GM11168 (cell line): ENCODE results near the gene TRIM13.

Source experiments
- in situ Hi-C: fragments of 300-500 bp; cut with MboI; formaldehyde crosslinking; loops from one replicate; pipeline ENCODE4 v1.12.0; 2022; ENCODE audit warnings: low sequenced_read_pairs; ENCODE audit not compliant: unreplicated experiment

Gene TRIM13

DNA sequence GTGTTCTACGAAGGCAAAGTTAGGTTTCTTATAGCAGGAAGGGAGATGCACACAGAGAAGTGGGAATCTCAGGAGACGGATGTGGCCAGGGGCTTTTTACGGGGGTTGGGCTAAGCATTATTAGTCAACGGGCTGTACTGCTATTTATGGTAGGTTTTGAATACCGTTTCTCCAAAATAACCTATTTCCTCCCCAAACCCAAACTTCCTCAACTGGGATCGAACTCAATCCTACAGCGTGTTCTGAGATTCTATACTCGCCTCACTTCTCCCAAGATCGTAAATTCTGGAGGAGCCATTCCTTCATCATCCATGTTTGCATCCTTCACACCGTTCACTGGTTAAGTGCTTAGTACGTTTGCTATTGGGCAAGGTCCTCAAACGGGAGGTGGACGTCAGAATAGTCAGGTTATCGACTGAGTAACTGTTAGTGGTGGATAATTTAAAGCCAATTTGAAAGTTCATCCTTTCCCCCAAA is 1.2 kb upstream of the TRIM13 start:
- in situ Hi-C loops, result loop anchor here (25.0 kb wide), 2 partner anchors 367 to 1067 kb away; no protein-coding TSS in a partner anchor

DNA sequence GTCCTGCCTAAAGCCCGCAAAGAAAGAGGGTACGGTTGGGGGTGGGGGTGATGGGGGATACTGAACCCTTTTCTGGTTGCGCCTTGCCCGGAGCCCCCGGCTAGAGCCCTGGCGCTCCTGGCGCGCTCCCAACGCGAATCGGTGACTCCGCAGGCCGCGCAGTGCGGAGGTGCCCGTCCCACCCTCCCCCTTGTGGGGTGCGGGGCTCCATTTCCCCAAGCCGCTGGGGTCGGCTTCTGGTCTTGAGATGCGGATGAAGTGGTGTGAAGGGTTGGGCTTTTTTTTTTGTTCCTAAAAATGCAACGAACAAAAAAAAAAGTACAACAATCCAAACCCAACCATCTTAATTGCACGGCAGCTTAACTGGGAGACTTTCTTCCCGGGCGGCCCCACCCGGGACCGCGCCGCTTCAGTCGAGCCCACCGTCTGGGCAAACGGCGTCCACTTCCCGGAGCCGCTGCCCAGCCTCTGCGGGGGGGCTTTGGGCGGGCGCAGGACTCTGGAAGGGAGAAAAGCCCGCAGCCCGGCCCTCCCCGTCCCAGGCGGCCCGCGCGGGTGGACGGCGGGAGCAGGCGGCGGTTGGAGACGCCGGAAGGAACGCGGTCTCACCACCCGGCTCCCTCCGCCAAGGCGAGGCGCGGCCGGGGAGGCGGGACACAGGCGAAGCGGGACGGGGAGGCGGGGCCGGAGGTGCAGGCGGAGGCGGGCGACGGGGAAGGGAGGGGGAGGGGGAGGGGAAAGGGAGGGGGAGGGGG is 504 bp upstream of the TRIM13 start:
- in situ Hi-C loops, result loop anchor here (25.0 kb wide), 2 partner anchors 366 to 1066 kb away; no protein-coding TSS in a partner anchor

GRCh38 chr13:49997955-49998354 is 1.1 kb downstream of the TRIM13 start:
- in situ Hi-C loops, result loop anchor here (25.0 kb wide), 2 partner anchors 364 to 1064 kb away; no protein-coding TSS in a partner anchor

DNA sequence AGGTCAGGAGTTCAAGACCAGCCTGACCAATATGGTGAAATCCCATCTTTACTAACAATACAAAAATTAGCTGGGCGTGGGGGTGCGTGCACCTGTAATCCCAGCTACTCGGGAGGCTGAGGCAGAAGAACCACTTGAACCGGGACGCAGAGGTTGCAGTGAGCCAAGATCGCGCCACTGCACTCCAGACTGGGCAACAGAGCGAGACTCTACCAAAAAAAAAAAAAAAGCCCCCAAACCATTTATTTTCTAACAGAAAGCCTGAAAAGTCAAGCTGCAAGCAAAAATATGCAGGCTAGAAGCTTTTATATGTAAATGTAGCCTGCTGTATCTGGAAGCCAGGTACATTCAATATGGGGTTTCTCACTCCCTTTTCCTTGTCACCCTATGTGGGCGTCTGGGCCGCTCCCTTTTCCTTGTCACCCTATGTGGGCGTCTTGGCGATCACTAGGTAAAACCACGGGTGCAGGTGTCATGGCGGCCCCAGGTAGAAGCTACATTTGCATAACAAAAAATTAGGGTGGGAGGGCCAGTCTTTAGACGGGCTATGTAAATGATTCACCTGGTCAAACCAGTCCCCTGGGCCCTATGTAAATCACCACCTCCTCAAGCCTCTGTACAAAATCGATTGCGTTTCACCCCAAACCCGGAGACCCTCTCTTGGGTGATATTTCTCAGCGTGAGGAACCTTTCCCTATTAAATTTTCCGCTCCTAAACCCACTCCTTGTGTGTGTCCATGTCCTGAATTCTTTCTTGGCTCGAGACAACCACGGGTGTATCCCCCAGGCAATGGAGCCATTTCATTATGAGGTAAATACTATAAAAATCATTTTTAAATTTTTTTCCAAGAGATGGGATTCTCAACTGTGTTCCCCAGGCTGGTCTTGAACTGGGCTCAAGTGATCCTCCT is 2.1 kb downstream of the TRIM13 start:
- in situ Hi-C loops, result loop anchor here (25.0 kb wide), 2 partner anchors 363 to 1063 kb away; no protein-coding TSS in a partner anchor

DNA sequence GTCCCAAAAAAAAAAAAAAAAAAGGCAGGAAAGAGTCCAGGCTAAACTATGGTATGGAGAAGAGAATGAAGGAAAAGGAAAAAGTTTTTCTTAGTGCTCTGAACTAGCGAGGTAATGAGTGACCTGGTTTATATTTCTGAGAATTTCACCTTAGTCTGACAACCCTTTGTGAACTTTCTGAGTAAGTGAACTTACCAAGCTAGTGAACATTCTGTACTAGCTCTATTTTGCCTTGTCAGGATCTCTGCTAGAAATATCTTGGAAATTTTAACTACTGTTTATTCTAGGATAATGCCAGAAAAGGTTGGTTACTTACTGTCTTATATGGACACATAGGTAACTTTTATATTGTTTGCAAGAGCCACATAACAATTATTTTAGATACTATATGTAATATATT is 4.4 kb downstream of the TRIM13 start:
- in situ Hi-C loops, result loop anchor here (25.0 kb wide), 1 partner anchor 911 kb away; the partner anchor contains the start of gene RNASEH2B

DNA sequence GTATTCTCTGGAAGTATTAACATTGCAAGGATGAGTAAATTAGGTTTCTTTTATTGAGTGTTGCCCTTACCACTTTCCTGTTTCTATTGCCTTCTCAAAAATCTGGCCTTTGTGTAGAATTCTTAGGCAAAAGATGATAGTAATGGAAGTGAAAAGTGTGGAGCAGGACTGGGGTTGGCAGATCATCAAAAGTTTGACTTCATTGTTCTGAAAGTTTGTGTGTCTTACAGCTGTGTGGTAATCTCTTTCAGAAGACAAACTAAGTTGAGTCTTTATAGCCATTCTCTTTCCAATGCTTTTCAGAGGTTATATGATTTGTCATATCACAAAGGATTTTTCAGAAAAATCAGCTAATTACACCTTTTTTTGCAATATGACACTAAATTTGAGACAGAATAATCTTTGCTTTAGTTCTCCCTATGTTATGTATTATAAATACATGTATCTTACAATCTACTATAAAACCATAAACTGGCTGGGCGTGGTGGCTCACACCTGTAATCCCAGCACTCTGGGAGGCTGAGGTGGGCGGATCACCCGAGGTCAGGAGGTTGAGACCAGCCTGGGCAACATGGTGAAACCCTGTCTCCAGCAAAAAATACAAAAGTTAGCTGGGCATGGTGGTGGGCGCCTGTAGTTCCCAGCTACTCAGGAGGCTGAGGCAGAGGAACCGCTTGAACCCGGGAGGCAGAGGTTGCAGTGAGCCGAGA is 9.7 kb downstream of the TRIM13 start:
- in situ Hi-C loops, result loop anchor here (25.0 kb wide), 1 partner anchor 906 kb away; the partner anchor contains the start of gene RNASEH2B

DNA sequence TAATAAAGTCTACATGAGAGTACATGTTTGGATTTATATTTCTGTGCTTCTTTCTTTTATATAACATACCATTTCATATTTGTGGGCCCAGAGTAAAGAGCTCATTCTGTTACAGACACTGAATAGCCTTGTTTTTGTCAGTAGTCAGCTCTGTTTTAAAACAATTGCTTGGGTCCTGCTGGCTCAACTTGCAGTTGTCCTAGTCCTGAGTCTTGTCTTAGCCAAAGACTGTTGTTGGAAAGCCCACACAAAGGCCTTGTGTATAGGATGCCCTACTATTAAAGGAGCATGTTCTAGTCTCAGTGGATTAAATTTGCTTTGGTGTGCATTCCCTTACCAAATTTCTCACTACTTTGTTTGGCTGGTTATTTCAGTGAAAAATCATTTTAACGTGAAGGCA is 14.6 kb downstream of the TRIM13 start:
- in situ Hi-C loops, result loop anchor here (25.0 kb wide), 1 partner anchor 901 kb away; the partner anchor contains the start of gene RNASEH2B

- in situ Hi-C loops, result loop anchor here (25.0 kb wide), 1 partner anchor 900 kb away; the partner anchor contains the start of gene RNASEH2B
These were observed 15.7 kb downstream of the TRIM13 start for GRCh38 chr13:50012396-50013169.

DNA sequence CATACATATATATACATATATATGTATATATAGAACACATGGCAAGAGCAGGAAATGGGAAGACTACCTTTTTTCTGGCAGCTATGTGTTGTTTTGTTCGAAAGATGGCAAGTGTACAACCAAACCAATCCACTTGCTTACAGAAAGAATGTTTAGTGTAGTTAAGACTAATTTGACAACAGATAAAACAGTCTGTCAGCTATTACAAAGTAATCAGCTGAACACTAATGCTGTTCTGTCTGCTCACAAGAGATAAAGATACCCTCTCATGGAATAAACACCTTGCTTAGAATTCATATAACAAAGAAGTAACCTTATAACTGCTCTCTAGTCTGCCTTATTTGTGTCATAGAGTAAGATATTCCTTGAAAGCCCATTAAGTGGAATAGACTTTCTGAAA is 17.5 kb downstream of the TRIM13 start:
- in situ Hi-C loops, result loop anchor here (25.0 kb wide), 1 partner anchor 898 kb away; the partner anchor contains the start of gene RNASEH2B

GRCh38 chr13:50015258-50015657 is 18.4 kb downstream of the TRIM13 start, which contains the start of gene KCNRG:
Gene KCNRG, plus strand, starts transcription at chr13:50015444. Its CDS starts 50 bp downstream, at chr13:50015494.
- in situ Hi-C loops, result loop anchor here (25.0 kb wide), 1 partner anchor 897 kb away; the partner anchor contains the start of gene RNASEH2B

DNA sequence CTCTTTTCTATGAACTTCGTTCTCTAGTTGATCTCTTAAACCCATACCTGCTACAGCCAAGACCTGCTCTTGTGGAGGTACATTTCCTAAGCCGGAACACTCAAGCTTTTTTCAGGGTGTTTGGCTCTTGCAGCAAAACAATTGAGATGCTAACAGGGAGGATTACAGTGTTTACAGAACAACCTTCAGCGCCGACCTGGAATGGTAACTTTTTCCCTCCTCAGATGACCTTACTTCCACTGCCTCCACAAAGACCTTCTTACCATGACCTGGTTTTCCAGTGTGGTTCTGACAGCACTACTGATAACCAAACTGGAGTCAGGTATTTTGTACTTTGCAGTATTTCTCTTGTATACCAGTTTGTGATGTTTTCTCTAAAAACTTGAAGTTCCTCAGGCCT is 18.9 kb downstream of the TRIM13 start:
- in situ Hi-C loops, result loop anchor here (25.0 kb wide), 1 partner anchor 897 kb away; the partner anchor contains the start of gene RNASEH2B

DNA sequence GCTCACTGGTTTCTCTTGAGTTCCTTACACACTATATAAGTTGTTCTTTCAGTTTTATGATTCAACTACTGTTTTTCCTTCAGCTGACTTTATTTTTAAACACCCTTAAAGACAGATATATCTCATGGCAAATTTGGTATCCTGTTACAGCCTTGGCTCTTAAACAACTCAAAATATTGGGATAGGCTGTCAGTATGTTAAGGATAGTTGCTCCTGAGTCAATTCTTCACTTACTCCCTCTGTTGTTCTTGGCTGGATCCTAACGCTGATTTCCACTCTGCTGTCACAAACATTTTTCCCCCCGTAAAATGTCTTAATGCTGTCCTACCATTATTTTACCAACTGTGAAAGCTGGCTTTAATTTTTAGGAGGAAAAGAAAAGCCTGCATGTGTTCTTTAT is 19.6 kb downstream of the TRIM13 start:
- in situ Hi-C loops, result loop anchor here (25.0 kb wide), 1 partner anchor 896 kb away; the partner anchor contains the start of gene RNASEH2B

DNA sequence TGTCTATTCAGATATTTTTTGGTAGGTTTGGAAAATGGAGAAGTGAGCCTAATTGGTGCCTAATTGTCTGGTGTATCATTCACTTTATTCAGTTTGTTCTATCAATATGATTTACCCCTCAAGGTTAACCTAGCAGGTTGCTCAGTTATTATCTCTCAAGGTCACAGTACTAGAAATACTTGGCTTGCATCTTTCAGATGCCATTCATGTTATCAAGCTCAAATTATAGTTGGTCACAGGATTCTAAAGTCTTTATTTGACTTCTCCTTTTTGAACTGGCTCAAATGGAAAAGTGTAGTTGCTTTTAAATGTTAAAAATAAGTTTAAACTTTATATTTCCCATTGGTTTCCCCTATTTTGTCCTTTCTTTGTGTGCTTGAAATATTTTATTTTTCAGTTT is 21.0 kb downstream of the TRIM13 start:
- in situ Hi-C loops, result loop anchor here (25.0 kb wide), 1 partner anchor 894 kb away; the partner anchor contains the start of gene RNASEH2B

GRCh38 chr13:50025436-50025835 is 28.6 kb downstream of the TRIM13 start:
- in situ Hi-C loops, result no loop called here

DNA sequence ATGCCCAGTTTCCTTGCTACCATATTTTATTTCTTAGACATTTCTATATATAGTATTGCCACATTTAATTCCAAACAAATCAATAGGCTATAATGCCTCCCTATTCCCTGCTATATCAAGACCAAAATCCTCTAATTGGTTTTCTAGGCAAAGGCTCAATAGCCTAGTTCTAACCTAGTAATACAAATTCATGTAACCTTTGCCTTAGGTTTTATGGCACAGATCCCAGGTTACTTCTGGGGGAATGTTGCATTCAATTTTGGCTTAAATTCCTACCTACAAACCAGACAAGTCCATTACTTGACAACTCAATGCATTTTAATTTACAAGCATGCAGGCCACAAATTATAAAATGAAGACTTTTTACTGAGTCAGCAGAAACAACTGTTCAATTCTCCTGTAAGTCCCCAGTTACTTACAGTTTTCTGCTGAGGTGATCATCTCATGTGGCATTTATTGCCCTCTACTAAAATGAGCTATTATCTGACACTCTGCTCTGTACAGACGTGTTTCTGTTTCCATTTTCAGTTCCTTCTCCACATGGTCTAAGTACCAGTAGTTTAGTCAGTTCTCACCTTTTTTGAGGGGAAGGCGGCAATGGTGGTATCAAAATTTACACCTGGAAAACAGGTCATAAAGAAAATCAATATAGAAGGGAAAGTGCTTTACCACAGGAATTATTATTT is 30.1 kb downstream of the TRIM13 start:
- in situ Hi-C loops, result no loop called here

DNA sequence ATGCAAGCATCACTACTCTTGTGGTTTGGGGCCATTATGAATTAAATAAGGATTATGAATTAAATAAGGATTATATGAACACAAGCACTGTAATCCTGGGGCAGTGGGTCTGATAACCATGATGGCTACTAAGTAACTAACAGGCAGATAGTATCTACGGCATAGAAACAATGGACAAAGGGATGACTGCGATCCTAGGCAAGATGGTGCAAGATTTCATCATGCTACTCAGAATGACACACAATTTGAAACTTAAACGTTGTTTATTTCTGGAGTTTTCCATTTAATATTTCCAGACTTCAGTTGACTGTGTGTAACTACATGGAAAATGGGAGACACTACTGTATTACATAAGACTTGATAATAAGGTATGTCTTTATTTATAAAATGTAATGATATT is 33.5 kb downstream of the TRIM13 start:
- in situ Hi-C loops, result no loop called here

GRCh38 chr13:50033725-50034124 is 36.9 kb downstream of the TRIM13 start:
- in situ Hi-C loops, result no loop called here

- in situ Hi-C loops, result no loop called here
These were observed 40.9 kb downstream of the TRIM13 start for GRCh38 chr13:50037788-50038187.
